Hippocampal formation (tissue), 2 donors: ENCODE data around the gene SLC12A3.
"Not testable (repeated sequence)": the region's sequence is repeated elsewhere in the genome, so short reads cannot be mapped to it uniquely, and the experiment has no call there.

Experiments
- DNase-seq, 2 donors: peaks; one replicate each; lab custom pipeline; 2025; lab: John Stamatoyannopoulos, UW

SLC12A3 gene

DNA sequence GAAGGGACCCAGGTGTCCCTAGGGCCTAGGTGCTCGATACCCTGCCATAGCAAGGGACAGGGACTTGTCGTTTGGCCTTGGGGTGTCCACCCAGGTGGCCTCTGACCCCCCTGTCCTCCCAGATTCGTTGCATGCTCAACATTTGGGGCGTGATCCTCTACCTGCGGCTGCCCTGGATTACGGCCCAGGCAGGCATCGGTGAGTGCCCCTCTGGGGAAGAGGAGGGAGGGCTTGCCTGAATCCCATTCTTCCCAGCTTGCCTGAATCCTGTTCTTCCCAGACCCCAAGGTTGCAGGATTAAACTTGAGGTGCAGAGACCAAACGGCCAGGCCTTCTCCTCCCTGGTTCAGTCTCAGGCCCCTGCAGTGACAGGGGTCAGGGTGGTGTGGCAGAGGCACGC lies 3.2 kb downstream of the SLC12A3 start:
- no peak for DNase-seq

- DNase-seq, result not testable (repeated sequence)
These were observed 3.8 kb downstream of the SLC12A3 start for GRCh38 chr16:56868766-56869165.

DNA sequence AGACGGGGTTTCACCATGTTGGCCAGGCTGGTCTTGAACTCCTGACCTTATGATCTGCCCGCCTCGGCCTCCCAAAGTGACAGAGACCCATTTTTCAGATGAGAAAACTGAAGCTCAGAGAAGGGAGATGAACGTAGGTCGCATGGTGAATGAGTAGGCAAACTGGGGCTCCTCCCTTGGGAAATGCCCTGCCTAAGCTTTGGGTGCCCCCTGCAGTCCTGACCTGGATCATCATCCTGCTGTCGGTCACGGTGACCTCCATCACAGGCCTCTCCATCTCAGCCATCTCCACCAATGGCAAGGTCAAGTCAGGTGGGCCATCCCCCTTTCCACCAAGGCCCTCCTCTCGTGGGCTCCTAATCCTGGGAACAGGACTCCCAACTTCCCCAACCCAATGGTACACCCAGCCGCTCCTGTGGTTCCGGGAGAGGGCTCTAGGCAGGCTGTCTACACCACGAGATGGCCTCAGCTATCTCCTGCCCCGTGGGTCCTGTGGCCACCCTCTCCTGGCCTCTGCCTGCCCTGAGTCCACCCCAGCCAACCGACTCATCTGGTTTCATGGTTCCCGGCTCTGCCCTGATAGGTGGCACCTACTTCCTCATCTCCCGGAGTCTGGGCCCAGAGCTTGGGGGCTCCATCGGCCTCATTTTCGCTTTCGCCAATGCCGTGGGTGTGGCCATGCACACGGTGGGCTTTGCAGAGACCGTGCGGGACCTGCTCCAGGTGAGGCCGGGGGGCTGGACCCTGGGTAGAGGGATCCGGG lies 4.7 kb downstream of the SLC12A3 start:
- DNase-seq, result no peak

GRCh38 chr16:56870276-56870888 lies 5.4 kb downstream of the SLC12A3 start:
- DNase-seq, result no peak

DNA sequence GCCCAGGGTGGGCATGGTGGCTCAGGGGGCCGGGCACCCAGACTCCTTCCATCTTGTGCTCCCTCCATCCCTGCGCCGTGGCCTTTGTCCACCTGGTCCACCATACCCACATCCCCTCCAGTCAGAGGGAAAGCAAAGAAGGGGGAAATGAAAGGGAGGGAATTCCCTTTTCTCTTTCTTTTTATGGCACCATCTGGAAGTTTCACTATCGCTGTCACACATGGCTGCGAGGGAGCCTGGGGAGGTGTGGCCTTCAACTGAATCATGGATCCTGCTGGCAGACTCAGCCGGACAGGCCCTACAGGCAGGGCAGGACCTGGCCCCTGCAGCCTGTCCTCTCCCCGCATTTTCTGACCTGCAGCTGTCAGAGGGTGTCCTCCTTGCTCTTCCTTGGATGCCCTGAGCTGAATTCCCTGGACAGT lies 6.2 kb downstream of the SLC12A3 start:
- no peak for DNase-seq

DNA sequence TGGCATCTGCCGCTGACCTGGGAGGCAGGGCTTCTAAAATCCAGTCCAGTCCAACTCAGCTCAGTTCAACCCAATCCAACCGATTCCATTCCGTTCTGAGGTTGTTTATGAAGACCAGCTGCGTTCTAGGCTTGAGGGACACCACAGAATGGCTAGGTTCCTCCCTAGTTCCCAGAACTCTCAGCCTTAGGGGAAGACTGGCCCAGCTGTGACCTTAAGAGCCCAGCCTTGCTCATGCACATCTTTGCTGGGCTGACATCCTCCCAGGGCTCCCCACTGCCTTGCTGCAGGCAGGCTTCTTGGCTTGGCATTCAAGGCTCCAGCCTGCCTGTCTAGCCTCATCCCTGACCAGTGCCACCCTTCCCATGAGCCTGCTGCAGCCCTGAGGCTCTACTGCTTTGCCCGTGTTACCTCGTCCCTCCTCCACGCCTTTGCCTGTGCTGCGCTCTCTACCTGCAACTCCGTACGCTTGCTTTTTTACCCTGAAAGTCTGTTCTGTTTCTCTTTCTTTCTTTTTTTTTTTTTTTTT lies 7.9 kb downstream of the SLC12A3 start:
- no peak for DNase-seq

DNA sequence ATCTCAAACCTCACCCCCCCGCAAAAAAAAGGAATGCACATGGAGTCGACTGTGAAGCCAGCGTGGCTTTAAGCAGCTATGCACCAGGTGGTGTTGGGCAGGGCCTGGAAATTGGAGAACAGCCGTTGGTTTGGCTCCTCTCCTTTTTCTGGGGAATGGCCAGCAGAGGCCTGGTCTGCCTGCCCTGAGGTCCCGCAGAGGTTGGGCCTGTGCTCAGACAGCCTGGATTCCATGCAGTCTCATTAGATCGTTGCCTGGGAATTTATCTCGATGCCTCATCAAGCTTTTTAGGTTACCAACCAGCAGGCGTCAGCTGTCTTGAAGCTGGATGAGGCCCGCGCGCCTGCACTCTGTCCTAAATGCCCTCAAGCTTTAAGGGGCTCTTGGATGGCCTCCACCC lies 9.8 kb downstream of the SLC12A3 start:
- DNase-seq, result no peak

GRCh38 chr16:56876048-56876447 lies 11.0 kb downstream of the SLC12A3 start:
- DNase-seq, result no peak

DNA sequence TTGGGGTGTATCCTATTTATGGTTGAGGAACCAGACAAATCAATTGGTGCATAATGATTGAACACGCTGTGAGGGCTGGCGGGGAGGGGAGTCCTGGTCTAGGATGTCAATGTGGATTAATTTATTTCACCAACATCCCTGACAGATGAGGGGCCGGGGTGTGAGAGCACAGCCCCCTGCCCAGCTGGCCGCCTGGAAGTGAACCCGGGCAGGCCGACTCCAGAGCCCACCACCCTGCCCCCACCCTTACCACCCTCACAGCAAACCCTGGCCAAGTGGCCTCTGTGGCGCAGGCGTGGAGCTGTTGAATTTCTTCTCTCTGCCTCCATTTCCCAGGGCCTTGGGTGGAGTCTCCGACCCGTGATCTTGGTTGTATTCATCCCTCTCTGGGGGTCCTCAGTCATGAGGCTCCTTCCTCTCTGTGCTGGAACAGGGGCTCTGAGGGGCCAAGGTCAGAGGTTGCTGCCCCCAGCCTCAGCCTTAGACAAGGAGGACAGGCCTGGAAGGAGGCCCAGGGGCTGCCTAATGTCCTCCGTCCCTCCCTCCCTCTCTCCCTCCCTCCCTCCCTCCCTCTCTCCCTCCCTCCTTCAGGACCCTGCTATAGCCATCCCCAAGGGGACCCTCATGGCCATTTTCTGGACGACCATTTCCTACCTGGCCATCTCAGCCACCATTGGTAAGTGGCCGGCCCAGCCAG lies 12.6 kb downstream of the SLC12A3 start:
- no peak for DNase-seq

DNA sequence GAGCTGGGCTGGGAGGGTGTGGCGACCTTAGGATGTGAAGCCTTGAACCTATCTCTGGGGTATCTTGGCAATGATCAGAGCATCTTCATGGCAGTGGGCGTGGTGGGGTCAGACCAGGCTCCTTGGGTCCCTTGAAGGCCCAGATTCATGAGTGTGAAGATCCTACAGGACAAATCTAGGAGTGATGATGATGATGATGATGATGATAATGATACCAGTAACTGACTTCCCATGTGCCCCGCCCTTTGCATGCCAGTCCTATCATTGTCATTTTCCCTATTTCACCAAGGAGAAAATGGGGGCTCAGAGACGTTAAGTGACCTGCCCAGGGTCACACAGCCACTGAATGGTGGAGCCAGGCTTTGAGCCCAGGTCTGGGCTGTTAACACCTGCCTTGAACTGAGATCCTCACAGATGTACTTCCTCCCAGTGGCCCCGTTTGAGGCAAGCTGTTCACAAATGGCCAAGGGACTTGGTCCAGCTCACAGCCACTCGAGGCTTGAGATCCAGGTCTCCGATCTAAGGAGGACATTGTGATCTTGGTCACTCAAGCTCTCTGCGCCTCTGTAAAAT lies 13.4 kb downstream of the SLC12A3 start:
- DNase-seq, result no peak

DNA sequence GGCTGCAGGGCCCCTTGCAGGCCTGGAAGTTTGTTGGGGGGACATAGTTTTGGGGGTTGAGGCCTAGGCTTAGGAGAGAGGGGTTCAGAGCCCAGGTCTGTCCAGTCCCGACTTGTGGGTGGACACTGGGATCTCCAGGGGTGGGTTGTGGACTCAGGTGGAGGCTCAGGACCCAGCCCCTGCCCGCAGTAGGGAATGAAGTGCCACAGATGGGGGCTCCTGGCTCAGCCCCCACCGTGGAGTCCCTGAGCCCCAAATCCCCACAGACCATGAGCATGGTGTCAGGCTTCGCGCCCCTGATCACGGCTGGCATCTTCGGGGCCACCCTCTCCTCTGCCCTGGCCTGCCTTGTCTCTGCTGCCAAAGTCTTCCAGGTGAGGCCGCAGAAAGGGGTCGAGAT lies 14.3 kb downstream of the SLC12A3 start:
- DNase-seq, result no peak

GRCh38 chr16:56880176-56880575 lies 15.2 kb downstream of the SLC12A3 start:
- no peak for DNase-seq

DNA sequence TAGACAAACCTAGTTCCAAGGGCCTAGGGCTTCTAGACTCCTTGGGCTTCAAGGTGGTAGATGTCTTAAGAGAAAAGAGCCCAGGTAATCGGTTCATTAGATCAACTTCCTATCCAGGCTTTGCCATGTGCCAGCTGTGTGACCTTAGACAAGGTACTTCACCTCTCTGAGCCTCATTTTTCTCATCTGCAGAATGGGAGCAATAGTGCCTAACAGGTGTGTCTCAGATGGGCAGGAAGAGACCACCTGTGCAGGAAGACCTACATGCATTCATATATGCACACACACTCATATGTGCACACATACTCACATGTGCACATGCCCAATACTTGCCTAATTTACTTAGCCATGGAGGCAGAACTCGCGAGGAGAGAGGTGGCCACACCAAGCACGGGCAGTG lies 15.7 kb downstream of the SLC12A3 start:
- no peak for DNase-seq

DNA sequence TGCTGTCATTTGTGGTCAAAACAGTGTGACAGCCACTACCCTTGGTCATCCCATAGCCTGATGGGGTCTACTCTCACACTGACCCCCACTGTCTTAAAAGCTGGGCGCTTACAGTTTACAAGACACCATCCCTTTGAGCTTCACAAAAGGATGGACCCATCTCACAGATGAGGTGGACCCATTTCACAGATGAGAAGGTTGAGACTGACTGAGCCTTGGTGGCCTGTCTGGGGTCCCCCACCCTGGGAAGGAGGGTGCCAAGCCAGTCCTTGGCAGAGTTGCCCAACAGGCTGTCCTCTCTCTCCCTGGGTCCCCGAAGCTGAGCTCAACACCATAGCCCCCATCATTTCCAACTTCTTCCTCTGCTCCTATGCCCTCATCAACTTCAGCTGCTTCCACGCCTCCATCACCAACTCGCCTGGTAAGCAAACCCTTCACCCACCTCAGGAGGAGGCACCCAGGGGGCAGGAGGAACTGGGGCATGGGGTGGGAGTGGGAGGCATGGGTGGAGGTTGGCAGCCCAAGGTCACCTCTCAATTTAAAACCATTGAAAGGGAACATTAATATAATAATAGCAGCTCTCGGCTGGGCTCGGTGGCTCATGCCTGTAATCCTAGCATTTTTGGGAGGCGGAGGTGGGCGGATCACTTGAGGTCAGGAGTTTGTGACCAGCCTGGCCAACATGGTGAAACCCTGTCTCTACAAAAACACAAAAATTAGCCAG lies 17.2 kb downstream of the SLC12A3 start:
- no peak for DNase-seq

- DNase-seq, result no peak
These were observed 18.6 kb downstream of the SLC12A3 start for GRCh38 chr16:56883586-56883985.

- DNase-seq, result no peak
These were observed 19.1 kb downstream of the SLC12A3 start for GRCh38 chr16:56884026-56884582.

DNA sequence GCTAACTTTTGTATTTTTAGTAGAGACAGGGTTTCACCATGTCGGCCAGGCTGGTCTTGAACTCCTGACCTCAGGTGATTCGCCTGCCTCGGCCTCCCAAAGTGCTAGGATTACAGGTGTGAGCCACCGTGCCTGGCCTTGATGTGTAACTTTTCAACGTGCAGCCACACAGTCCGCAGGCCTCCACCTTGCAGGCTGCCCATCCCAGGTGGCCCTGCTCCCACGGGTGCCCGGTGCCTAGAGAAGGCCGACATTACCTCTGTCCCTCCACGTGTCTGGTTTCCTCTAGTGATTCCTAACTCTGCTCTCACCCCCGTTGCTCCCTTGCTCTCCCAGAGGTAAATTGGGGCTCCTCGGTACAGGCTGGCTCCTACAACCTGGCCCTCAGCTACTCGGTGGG lies 19.9 kb downstream of the SLC12A3 start:
- not testable (repeated sequence) for DNase-seq

GRCh38 chr16:56885446-56886162 lies 20.6 kb downstream of the SLC12A3 start:
- no peak for DNase-seq

DNA sequence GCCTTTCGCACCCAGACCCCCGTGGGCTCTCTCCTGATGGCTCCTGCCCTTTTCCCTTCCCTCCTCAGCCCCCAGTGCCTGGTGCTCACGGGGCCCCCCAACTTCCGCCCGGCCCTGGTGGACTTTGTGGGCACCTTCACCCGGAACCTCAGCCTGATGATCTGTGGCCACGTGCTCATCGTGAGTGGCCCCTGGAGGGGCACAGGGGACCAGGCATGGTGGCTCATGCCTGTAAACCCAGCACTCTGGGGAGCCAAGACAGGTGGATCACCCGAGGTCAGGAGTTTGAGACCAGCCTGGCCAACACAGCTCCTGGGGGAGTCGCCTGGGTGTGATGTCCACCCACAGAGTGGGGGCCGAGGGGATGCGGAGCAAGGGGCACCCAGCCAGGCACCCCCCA lies 21.3 kb downstream of the SLC12A3 start:
- DNase-seq, result no peak

DNA sequence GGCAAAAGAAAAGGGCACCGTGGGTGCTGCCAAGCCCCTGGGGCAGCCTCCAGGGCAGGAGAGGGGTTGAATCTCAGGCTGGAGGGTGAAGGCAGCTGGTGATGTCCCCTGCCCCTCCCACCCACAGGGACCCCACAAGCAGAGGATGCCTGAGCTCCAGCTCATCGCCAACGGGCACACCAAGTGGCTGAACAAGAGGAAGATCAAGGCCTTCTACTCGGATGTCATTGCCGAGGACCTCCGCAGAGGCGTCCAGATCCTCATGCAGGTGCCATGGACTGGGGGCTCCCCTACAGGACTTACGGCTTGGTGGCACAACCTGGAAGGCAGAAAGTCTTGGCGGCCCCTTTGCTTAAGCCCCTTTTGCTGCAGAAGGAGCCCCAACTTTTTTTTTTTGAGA lies 21.8 kb downstream of the SLC12A3 start:
- DNase-seq, result no peak

GRCh38 chr16:56888806-56889205 lies 23.8 kb downstream of the SLC12A3 start:
- no peak for DNase-seq
